ENCODE results near the gene SNRPB. TPM values are rescaled to one million over a fixed set of nuclear protein-coding genes. Genes with fewer than 3 reads are reported as not detected.

SNRPB gene
- total and polyA plus RNA-seq, 12 donors, result 66.2 to 265 (median 150) TPM

GRCh38 chr20:2465100-2465499 is 5.5 kb downstream of the SNRPB start:
- Histone ChIP-seq H3K27me3 (no peaks in the 10 kb centered on the region), H3K4me1 (replicated peaks in 1 of 2) (peaks cover 21 to 29% of the 10 kb centered on the region in 2 donors), H3K4me3 (no peak overlapping the region), H3K36me3 (replicated peaks in 1 of 2) (peaks cover 0 to 75% of the 10 kb centered on the region in 2 donors), H3K9me3 (replicated peaks in 1 of 3) (no peaks in the 10 kb centered on the region), H3K27ac (no peak overlapping the region)
- no peak for DNase-seq
- TF ChIP-seq POLR2A (IDR thresholded peaks at IDR 0.05) (no peak), CTCF (IDR thresholded peaks at IDR 0.05) (no peak)
- 94 to 99% (median 95%) methylated on average over 6 of the region's 6 CpGs for WGBS, 4 donors
- intact Hi-C loops (cut with DNase I), result no loop called here

DNA sequence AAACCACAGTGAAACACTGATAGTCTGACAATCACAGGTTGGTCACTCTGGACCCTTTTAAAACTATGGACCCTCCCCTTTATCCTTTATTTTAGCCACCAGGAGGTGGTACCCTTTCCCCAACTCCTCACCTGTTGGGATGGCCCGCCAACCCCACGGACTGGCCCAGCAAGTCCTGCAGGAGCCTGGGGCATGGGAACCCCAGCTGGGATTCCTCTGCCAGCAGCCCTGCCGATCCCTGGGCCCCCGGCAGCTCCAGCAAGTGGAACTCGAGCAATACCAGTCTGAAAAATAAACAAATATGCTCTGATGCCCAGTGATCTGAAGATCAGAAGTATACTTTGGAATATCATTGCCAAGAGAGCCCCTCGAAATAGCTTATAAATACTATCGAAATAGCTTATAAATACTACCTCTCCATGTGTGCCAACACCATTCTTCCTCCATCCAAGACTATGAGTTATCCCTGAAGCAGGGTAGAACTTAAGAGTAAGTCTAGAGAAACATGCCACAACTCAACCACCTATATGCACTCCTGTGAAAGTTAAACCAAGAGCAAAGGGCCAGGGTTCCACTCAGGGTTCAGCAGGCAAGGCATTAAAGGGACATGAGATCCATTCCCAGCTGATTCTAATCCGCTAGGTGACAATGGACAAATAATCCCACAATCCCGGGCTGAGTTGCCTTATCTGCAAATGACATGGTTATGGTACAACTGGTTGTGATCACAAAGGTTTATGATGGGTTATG is 6.8 kb downstream of the SNRPB start:
- TF ChIP-seq POLR2A (IDR thresholded peaks at IDR 0.05) (no peak), CTCF (IDR thresholded peaks at IDR 0.05) (no peak)
- intact Hi-C loops (cut with DNase I), result no loop called here
- Histone ChIP-seq H3K4me3 (no peak overlapping the region), H3K36me3 (replicated peaks in 1 of 2) (peaks cover 0 to 88% of the 10 kb centered on the region in 2 donors), H3K27me3 (no peaks in the 10 kb centered on the region), H3K27ac (no peak overlapping the region), H3K9me3 (replicated peaks in 1 of 3) (no peaks in the 10 kb centered on the region), H3K4me1 (replicated peaks in 1 of 2) (peaks cover 10 to 19% of the 10 kb centered on the region in 2 donors)
- DNase-seq, result no peak
- WGBS, 4 donors, result 90 to 94% (median 93%) methylated on average over 9 of the region's 9 CpGs

DNA sequence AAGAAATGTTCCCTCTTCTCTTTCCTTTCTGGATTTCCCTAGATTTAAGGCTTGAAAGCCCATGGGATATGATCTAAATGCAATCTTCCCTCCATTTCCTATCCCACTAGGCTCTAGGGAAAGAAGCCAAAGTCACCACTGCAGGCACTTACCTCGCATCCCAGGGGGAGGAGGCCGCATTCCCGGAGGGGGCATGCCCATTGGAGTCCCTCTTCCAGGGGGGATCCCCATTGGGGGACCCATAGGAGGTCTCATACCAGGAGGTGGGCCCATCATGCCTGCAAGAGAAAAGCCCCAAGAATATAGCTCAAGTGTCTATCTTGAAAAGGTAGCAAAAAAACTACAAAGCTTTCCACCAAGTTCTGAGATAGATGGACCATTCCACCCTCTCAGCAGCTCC is 8.1 kb downstream of the SNRPB start:
- H3K27me3 ChIP-seq, result no peaks in the 10 kb centered on the region
- WGBS, 4 donors, result 88 to 96% (median 92%) methylated on average over 3 of the region's 3 CpGs
- peaks cover 0 to 91% of the 10 kb centered on the region in 2 donors for H3K36me3 ChIP-seq (replicated peaks in 1 of 2)
- intact Hi-C loops (cut with DNase I), result no loop called here
- no peak for DNase-seq
- H3K4me3 ChIP-seq, result no peak overlapping the region
- H3K9me3 ChIP-seq (replicated peaks in 1 of 3), result no peaks in the 10 kb centered on the region
- TF ChIP-seq POLR2A (IDR thresholded peaks at IDR 0.05), result no peak
- no peak for TF ChIP-seq CTCF (IDR thresholded peaks at IDR 0.05)
- H3K27ac ChIP-seq, result no peak overlapping the region
- peaks cover 0 to 6% of the 10 kb centered on the region in 2 donors for H3K4me1 ChIP-seq (replicated peaks in 1 of 2)

DNA sequence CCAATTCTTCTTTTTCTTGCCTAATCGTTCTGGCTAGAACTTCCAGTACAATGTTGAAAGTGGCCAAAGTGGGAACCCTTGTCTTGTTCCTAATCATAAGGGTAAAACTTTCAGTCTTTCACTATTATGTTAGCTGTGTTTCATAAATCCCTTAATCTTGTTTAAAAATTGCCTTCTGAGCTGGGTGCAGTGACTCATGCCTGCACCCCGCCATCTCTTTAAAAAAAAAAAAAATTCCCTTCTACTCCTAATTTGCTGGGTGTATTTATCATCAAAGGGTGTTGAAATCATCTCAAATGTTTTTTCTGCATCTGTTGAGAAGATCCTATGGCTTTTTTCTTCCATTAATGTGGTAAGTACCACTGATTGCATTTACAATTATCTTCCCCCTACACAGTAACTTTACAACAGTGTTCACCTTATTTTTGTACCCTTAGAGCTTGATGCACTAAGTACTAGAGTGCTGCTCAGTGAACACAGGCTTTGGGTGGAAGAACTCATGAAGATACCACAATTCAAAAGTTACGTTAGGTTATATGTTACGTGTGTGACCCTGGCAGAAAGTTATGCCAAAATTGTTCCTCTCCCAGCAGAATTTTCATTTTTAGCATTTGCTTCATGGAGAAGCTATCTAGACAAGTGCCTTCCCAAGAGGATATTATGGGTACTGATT is 9.7 kb downstream of the SNRPB start:
- Histone ChIP-seq H3K4me1 (replicated peaks in 1 of 2) (no peaks in the 10 kb centered on the region), H3K27ac (no peak overlapping the region), H3K27me3 (no peaks in the 10 kb centered on the region), H3K36me3 (replicated peaks in 1 of 2) (peaks cover 0 to 75% of the 10 kb centered on the region in 2 donors), H3K9me3 (replicated peaks in 1 of 3) (no peaks in the 10 kb centered on the region), H3K4me3 (no peak overlapping the region)
- no peak for DNase-seq
- no peak for TF ChIP-seq CTCF (IDR thresholded peaks at IDR 0.05)
- TF ChIP-seq POLR2A (IDR thresholded peaks at IDR 0.05), result no peak
- WGBS, 4 donors, result 88 to 92% (median 89%) methylated on average over 4 of the region's 4 CpGs
- intact Hi-C loops (cut with DNase I), result no loop called here

Data from adrenal gland (tissue), 12 donors.